CD4-positive, alpha-beta T cell treated with Interleukin-17A for 4 hours (primary cell): ENCODE data around the gene MYBL2.
"Not testable (repeated sequence)": the region's sequence is repeated elsewhere in the genome, so short reads cannot be mapped to it uniquely, and the experiment has no call there.

Experiments
- DNase-seq: peaks from one replicate; pipeline ENCODE4 v3.0.0-alpha.2; 2020; ENCODE audit warnings: mixed read lengths

The MYBL2 gene

DNA sequence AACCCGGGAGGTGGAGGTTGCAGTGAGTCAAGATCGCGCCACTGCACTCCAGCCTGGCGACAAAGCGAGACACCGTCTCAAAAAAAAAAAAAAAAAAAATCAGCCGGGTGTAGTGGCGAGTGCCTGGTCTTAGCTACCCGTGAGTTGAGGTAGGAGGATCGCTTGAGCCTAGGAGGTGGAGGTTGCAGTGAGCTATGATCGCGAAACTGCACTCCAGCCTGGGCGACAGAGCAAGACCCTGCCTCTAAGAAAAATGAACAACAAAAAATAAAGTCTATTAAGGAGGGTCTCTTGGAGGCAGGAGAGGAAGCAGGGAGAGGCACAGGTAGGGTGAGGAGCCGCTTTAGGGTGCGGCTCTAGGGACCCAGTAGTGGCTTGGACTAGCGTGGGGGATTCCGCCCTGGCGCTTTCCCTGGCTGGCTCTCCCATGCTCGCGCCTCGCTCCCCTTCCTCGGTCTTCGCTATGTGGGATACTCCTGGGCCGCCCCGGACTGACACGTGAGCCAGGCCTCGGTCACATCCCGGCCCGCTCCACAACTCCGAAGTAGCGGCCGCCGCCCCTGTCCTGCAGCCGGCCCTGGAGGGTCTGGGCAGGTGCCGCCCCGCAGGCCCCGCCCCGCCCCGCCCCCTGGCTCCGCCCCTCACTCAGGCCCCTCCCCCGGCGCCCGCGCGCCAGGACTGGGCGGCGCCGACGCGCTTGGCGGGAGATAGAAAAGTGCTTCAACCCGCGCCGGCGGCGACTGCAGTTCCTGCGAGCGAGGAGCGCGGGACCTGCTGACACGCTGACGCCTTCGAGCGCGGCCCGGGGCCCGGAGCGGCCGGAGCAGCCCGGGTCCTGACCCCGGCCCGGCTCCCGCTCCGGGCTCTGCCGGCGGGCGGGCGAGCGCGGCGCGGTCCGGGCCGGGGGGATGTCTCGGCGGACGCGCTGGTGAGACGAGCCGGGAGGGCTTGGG is at the start of gene MYBL2:
Gene MYBL2 (plus strand): TSS at position 739 of the 953 bp plus-strand sequence. CDS start 170 bp downstream, at position 909.
- DNase-seq, result peak; percentile 75

DNA sequence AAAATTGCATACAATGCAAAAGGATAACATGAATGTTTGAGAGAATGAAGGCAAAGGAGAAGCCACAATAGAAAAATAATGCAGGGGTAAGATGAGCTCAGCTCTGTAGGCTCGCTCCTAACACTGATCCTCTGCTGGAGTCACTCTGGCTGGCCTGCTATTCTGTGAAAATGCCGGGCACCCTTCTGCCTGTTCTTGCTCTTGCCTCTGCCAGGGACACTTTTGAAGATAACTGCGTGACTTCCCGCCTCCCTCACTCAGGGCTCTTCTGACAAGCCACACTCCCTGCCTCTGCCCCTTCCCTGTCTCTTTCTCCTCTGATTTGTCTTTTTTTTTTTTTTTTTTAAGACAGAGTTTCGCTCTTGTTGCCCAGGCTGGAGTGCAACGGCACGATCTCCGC is 35.3 kb upstream of the MYBL2 start:
- DNase-seq, result no peak

DNA sequence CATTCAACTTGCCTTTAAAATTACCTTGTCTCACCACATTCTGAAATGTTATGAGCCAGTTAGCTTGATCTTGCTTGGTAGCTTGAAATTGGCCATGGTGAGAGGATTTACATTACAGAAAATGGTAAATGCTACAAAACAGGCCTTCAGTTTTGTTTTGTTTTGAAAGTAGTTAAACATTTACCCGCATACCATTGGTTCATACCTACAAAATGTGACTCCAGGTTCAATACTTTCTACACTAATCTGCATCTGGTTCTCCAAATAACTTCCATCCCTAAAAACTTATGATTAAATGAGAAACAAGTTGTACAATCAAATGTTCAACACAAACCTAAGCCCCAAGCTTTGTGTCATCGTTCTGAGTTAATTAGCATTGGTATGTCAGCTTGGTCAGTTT is 30.5 kb upstream of the MYBL2 start:
- DNase-seq, result no peak

DNA sequence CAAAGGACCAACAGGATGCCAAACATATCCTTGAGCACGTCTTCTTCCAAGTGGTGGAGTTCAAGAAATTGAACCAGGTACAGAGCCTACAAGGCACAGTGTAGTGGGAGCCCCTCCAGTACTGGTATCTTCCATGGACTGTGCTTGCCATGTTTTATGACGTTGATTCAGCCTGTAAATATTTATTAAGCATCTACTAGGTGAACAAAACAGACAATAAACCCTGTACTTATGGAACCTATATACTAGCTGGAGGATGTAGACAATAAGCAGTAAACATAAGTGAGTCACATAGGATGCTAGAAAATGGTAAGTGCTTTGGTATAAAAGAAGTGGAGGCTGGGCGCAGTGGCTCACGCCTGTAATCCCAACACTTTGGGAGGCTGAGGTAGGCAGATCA is 24.4 kb upstream of the MYBL2 start:
- no peak for DNase-seq

DNA sequence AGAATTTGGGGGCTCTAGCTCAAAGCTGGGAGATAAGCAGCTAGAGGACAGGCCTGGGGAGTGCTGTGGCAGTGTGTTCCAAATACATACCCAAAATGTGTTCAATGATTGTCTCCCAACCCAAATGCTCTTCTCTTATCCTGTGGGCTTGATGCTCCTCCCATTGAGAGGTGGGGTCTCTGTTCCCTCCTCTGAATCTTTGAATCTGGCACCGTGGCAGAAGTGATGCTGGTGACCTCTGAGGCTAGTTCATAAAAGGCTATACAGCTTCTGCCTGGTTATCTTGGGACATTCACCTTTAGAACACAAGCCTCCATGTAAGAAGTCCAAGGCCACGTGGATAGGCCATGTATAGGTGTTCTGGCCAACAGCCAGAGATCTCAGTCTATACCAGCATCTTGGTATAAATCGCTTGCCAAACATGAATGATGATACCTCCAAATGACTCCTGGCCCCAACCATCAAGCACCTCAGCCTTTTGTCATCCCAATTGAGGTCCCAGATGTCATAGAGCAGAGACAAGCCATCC is 15.9 kb upstream of the MYBL2 start:
- DNase-seq, result no peak

DNA sequence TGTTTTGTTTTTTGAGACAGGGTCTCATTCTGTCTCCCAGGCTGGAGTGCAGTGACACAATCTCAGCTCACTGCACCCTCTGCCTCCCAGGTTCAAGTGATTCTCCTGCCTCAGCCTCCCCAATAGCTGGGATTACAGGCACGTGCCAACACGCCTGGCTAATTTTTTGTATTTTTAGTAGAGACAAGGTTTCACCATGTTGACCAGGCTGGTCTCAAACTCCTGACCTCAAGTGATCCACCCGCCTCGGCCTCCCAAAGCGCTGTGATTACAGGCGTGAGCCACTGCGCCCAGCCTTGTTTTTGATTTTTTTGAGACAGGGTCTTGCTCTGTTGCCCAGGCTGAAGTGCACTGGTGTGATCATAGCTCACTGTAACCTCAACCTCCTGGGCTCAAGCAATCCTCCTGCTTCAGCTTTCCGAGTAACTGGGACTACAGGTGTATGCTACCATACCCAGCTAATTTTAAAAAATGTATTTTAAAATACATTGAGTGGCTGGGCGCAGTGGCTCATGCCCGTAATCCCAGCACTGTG is 15.2 kb upstream of the MYBL2 start:
- not testable (repeated sequence) for DNase-seq

DNA sequence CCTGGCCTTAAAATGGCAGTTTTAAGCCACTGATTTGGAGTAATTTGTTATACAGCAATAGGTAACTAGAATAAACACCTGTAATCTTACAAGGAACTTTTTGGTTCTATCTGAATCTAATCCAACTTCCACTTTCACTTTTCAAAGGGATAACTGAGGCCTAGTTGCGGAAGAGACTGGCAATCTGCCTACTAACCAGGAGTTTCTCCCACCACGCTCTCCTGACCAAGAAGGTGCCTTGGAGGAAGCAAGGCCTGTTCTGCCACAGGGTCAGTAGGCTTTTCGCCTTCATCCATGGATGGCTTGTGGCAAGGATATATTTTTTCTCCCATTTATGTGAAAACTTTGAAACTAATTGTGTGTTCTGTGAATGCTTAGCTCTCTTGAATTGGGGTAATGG is 12.9 kb upstream of the MYBL2 start:
- no peak for DNase-seq

DNA sequence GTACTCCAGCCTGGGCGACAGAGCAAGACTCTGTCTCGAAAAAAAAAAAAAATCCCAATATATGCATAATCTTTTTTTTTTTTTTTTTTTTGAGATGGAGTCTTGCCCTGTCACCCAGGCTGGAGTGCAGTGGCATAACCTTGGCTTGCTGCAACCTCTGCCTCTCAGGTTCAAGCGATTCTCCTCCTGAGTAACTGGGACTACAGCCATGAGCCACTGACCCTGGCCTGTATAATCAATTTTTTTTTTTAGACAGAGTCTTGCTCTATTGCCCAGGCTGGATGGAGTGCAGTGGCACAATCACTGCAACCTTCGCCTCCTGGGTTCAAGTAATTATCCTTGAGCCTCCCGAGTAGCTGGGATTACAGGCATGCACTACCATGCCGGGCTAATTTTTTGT is 11.7 kb upstream of the MYBL2 start:
- not testable (repeated sequence) for DNase-seq

DNA sequence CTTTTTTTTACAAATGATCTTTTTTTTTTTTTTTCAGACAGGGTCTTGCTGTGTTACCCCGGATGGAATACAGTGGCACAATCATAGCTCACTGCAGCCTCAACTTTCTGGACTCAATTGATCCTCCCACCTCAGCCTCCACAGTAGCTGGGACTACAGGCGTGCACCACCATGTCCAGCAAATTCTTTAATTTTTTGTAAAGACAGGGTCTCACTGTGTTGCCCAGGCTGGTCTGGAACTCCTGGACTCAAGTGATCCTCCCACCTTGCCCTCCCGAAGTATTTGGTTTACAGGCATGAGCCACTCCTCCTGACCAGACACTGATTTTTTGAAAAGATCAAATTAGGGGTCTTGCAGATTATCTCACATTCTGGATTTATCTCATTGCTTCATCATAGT is 11.0 kb upstream of the MYBL2 start:
- no peak for DNase-seq

DNA sequence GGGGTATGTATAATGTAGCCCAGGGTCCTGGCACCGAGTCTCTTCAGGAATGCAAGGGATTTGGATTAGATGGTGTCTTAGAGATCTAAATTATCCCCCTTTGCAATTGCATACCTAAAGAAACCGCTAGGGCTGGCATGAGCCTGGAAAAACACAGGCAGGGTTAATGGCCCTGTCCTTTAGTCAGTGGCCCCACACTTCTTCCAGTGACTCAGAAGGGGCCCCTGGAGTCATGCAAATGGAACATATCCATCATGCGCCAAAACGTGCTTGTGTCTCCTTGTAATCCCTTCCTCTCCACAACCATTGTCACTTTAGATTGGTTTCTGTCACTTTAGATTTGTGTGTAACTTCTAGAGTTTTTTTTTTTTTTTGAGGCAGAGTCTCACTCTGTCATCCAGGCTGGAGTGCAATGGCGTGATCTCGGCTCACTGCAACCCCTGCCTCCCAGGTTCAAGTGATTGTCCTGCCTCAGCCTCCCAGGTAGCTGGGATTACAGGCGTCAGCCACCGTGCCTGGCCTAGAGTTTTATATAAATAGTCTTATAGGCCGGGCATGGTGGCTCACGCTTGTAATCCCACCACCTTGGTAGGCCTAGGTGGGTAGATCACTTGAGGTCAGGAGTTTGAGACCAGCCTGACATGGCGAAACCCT is 8.7 kb upstream of the MYBL2 start:
- DNase-seq, result no peak

DNA sequence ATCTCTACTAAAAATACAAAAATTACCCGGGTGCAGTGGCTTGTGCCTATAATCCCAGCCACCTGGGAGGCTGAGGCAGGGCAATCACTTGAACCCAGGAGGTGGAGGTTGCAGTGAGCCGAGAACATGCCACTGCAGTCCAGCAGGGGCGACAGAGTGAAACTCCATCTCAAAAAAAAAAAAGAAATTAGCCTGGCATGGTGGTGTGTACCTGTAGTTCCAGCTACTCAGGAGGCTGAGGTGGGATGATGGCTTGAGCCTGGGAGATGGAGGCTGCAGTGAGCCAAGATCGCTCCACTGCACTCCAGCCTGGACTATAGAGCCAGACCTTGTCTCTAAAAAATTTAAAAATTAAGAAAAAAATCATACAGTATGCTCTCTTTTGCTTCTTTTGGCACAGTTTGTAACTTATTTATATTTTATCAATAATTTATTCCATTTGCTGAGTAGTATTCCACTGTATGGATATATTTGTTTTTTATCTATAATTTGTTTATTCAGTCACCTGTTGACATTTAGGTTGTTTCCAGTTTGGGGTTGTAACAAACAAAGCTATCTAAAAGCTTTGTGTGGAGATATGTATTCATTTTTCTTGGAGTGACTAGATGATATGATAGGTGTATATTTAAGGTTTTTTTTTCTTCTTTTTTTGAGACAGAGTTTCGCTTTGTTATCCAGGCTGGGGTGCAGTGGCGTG is 8.0 kb upstream of the MYBL2 start:
- DNase-seq, result no peak

DNA sequence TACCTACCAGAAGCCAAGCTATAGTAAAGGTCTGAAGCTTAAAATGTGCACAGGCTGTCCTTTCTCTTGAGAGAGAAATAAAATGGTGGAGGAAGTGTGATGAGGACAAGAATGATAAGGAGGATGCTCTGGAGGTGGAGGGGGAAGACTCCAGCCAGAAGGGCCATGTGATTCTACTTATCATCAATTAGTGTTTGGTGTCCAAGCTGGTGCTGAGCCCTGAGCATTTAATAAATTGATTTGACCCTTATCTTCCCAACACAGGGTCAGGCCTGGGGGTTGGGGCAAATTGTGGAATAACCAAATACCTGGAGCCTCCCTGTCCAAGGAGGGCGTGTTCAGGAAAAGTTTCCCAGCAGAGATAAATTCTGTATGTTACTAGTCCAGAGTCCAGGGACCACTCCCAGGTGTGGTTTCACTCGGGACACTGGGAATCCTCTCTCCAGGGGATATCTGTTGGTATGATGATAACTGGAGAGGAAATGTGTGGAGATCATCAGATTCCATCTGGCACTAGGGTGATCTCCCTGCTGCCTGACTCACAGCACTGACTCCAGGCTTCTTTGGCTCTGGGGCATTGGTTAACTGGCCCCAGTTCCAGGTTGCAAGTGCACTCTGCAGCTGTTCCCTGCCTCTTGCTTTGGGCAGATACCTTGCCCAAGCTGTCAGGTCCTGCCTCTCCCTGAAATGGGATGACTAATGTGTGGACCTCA is 3.8 kb upstream of the MYBL2 start:
- no peak for DNase-seq

DNA sequence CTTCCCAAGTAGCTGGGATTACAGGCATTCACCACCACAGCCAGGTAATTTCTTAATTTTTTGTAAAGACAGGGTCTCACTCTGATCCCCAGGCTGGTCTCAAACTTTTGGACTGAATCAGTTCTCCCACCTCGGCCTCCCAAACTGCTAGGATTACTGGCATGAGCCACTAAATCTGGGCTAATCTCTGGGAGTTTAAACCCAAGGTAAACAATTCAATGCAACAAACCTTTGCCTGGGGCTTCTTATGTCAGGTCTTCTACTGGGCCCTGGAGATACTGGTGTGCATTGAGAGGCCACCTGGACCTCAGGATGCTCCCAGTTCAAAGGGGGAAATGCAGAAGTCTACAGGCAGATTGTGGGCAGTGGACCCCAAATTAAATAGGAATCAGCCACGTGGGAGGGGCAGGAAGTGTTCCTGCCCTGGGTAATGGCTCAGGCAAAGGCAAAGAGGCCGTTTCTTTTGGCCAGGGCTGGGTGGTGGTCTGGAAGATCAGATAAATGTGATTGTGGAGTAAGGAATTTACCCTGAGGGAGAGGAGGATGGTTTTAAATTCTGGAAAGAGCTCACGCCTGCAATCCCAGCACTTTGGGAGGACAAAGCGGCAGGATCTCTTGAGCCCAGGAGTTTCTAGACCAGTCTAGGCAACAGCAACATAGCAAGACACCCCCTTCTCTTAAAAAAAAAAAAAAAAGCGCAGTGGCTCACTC is 1.3 kb upstream of the MYBL2 start:
- DNase-seq, result no peak

DNA sequence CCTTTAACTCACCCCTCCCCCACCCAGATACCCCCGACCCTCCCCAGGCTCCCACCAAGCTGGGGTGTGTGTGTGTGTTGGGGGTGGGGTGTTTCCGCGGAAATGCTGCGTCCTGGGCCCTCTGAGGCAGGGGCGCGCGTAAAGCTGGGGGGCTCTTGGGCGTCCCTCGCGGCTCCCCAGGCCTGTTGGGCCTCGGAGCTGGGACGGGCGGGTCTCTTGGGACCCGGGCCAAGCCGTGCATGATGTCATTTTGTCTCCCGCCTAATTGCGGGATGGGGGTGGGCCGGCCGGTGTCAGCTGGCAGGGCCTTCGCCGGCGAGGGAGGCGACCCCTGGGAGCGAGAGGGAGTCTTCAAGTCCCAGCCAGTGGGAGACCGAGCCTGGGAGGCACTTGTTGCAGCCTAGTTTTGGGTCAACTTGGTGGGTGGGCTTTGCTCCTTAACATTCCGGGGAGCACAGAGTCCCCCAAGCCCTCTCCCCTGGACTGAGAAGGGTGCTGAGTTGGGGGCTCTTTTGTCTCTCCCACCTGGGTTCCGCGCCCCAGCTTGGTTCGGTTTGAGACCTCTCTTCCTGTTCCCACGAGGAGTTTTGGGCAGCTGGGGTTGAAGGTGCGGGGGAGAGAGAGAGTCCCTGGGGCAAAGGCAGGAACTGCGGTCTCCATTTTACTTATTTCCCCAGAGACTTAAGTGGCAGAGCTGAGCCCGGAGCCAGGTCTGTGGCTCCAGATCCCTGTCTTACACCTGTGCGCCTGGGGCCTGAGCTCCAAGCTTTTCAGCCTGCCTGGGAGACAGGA is 623 bp downstream of the MYBL2 start:
- DNase-seq, result no peak

DNA sequence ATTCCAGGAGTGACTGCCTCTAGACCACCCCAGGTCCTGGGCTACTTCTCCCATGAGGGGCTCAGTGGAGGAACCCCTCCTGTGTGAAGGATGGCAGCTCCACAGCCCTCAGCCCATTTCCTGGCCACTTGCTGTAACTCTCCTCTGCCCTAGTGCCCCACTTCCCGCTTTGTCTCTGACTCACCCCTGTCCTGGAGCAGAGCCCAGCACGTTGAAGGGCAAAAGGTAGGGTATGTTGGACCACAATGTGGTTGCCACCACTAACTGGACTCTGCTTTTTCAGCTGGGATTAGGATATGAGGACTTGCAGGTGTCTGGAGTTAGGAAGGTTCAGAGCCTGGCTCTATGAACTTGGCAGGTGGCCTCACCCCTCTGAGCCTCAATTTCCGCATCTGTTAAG is 2.4 kb downstream of the MYBL2 start:
- DNase-seq, result no peak

DNA sequence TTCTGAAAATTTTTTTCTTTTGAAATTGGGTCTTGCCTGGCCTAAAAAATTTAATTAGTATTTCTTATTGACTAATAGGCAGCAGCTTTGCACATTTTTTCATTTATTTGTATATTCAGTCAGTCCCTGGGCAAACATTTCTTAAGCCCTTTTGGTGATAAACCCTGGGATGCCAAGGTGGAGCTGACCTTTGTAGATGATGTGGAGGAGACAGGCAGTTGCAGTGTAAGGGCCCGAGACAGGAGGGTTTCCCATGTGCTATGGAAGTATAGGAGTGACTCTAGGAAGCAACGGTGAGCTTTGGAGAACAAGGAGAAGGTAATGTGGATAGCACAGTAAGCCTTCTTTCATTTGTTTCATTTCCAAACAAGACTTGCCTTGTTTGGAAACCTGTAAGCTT is 3.5 kb downstream of the MYBL2 start:
- DNase-seq, result no peak

DNA sequence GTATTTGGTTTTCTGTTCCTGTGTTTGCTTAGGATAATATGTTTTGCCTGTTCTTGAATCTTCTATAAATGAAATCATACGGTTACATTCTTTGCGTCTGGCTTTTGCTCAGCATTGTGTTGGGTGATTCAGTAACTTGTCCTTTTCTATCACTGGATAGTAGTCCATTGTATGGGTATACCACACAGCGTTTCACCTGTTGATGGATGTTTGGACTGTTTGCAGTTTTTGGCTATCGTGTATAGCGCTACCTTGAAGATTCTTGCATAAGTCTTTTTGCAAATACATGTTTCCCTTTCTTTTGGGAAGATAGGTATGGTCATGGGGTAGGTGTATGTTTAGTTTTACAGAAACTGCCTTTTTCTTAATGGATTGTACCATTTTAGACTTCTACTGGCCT is 9.5 kb downstream of the MYBL2 start:
- no peak for DNase-seq

DNA sequence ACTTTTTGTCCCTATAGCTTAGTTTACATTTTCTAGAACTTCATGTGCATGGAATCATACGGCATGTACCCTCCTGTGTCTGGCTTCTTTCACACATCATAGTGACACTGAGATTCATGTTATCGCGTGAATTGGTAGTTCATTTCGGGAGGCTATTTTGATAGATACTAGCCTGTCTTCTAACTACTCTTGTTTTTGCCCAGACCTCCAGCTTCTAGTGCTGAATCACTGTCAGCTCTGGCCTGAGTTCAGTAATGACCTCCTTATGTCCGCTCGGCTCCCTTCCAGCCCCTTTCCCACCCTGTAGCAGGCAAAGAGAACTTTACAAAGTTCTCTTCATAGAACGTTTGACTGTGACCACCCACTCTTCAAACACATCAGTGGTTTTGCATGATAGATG is 14.1 kb downstream of the MYBL2 start:
- no peak for DNase-seq

DNA sequence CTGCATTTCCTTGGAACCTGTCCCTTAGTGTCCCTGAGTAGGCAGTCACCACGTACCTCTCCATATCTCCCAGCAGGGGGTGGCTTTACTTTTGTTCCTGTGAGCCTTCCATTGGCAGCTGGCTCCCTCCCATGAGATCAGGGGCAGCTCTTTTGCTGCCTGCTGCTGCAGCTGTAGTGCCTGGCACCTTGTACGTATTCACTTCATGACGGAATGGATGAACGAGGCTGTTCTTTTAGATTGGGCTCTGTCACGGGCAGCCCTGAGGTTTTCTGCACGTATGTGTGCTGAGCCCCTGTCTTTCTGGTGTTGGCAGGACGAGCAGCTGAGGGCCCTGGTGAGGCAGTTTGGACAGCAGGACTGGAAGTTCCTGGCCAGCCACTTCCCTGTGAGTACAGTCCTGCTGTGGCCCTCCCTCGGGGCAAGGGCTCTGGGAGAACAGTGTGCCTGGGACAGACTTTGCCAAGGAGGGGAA is 14.6 kb downstream of the MYBL2 start:
- no peak for DNase-seq

DNA sequence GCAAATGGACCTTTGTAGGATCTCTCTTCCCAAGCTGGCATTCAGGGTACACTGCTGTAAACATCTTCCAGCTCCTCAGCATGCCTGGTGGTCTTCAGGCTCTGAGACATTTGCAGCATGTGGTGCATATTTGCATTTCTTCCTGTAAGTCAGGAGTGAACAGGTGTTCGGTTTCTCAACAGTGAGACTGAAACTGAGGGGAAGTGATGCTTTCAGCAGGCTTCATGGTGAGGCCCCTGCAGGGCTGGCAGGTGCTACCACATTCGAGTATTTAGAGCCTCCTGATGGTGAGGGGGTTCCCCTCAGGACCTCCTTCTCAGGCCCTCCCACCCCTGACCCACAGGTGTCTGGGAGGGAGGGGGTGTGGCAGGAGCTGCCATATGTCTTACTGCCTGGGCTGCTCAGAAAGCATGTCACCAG is 15.1 kb downstream of the MYBL2 start:
- DNase-seq, result no peak

DNA sequence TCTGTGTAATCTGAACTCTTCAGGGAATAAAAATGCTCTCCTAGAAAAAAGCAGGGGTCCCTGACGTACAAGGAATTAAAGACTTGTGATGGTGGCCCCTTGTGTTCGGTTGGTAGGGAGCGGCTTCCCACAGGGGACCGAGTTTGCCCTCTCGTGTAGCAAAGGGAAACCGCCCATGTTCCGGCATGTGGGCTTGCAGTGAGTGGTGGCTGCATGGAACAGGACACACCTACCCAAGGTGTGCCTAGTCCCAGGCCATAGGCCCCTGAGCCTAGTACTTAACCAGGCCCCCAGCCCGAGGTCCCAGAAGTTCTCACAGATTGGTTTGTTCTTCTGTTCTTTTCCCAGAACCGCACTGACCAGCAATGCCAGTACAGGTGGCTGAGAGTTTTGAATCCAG is 15.5 kb downstream of the MYBL2 start:
- no peak for DNase-seq
